Measurements from ENCODE around the gene COPG2. TPM values are rescaled to one million over a fixed set of nuclear protein-coding genes. Genes with fewer than 3 reads are reported as not detected.

The COPG2 gene
- total RNA-seq (2016; rRNA removed; fragmentation: Illumina TruSeq; extraction: Trizol) (17.7 and 27.7 TPM in 2 replicates), polyA plus RNA-seq (2011; rRNA removed) (12.6 and 14.1 TPM in 2 replicates), polyA minus RNA-seq (2011; rRNA and poly(A)+ RNA removed; ENCODE audit: low replicate concordance) (23.1 and 23.8 TPM in 2 replicates), Bru-seq, nascent RNA (percentile 47 among the genes with signal in this experiment), BruChase-seq, experiment 1, labeled RNA remaining after a 6-hour chase (percentile 46 among the genes with signal in this experiment), BruChase-seq, experiment 2, labeled RNA remaining after a 2-hour chase (percentile 44 among the genes with signal in this experiment)
- 1.5 and 2.1 TPM in 2 replicates for total RNA-seq (2016; cell fraction: cytosol; rRNA removed; fragmentation: Illumina TruSeq; extraction: Trizol; ENCODE audit: low read depth)
- 18.5 and 23.9 TPM in 2 replicates for total RNA-seq (2016; cell fraction: insoluble cytoplasmic fraction; rRNA removed; fragmentation: Illumina TruSeq; extraction: Trizol)
- 5.6 and 6.4 TPM in 2 replicates for total RNA-seq (2016; cell fraction: membrane; rRNA removed; fragmentation: Illumina TruSeq; extraction: Trizol)
- 16.1 and 17.2 TPM in 2 replicates for total RNA-seq (2016; cell fraction: nucleus; rRNA removed; fragmentation: Illumina TruSeq; extraction: Trizol)
- 9.8 and 13.2 TPM in 2 replicates for polyA plus RNA-seq (2011; cell fraction: cytosol; rRNA removed)
- 6.0 and 6.4 TPM in 2 replicates for polyA plus RNA-seq (2011; cell fraction: nucleus; rRNA removed)
- polyA plus RNA-seq (2012), result 11.9 and 13.8 TPM in 2 replicates
- polyA plus RNA-seq (2016; cell fraction: cytosol; fragmentation: Illumina TruSeq; extraction: Trizol; ENCODE audit: low read depth), result 1.4 and 1.5 TPM in 2 replicates
- 21.0 and 22.5 TPM in 2 replicates for polyA plus RNA-seq (2016; cell fraction: insoluble cytoplasmic fraction; fragmentation: Illumina TruSeq; extraction: Trizol; ENCODE audit: low read depth)
- 3.3 and 3.7 TPM in 2 replicates for polyA plus RNA-seq (2016; cell fraction: membrane; fragmentation: Illumina TruSeq; extraction: Trizol; ENCODE audit: low read depth)
- polyA plus RNA-seq (2016; cell fraction: nucleus; fragmentation: Illumina TruSeq; extraction: Trizol; ENCODE audit: insufficient read depth, low read depth), result 15.1 and 15.7 TPM in 2 replicates
- 15.2 and 17.4 TPM in 2 replicates for polyA minus RNA-seq (2011; cell fraction: cytosol; rRNA and poly(A)+ RNA removed)
- 15.8 and 18.9 TPM in 2 replicates for polyA minus RNA-seq (2011; cell fraction: nucleus; rRNA and poly(A)+ RNA removed)
- long read RNA-seq, experiment 1, partial matches to known transcripts, result 0 of 5 reads
- long read RNA-seq, experiment 1, other reads (novel, unspliced or antisense), result 2 of 5 reads
- long read RNA-seq, experiment 2, transcript COPG2-202 (24 exons, 3,134 nt), result major isoform, 8 of 18 reads
- long read RNA-seq, experiment 2, partial matches to known transcripts, result 6 of 18 reads
- long read RNA-seq, experiment 2, other reads (novel, unspliced or antisense), result 4 of 18 reads

DNA sequence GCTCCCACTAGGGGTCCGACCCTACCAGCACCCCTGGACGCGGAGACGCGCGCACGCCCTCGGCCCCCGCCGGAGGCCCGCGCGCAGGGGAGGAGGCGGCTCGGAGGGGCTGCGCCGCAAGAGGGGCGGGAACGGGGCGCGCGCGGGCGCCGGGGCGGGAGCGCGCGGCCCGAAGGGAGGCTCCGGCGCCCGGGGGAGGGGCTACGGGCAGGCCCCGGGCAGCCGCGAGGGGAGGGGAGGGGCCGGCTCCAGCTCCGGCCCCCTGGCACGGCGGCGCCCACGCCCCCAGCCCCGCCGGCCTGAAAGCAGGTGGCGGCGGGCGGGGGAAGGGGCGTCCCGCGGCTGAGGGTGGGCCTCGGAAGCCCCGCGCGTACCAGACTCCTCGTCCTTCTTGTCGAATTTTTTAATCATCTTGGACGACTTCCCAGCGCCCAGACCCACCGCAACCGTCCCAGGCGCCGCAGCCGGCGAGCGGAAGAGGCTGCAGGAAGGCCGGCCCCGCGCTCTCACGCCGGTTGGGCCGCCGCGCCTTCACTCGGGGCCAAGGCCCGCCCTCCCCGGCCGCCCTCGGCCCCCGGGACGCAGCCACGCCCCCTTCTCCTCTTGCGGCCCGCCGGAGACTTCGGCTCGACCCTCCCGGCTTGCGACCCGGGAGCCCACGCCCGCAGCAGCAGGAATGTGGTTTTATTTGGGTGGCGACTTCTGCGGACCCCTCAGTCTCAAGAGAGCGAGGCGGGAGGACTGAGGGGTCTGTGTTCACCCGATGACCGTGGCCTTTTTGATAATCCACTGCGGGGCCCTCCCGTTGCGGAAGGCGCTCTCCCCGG lies at the start of gene COPG2:
Gene COPG2 (minus strand): TSS at position 491 of the 827 bp plus-strand sequence. CDS start 80 bp downstream, at position 411.
- no peaks in the 10 kb centered on the region; the same call in 1 of the 2 replicates for H4K20me1 ChIP-seq (ENCODE audit: insufficient read depth, low read length)
- H3K9me3 ChIP-seq (ENCODE audit: low read length), result no peaks in the 10 kb centered on the region
- CTCF ChIA-PET (ENCODE audit: low intra/inter-chr PET ratio, low total read pairs), result no interaction called here
- ATAC-seq, result peak; percentile 99
- POLR2A ChIA-PET, result no interaction called here
- no peaks in the 10 kb centered on the region; a peak in 1 of 5 replicates for H3K27me3 ChIP-seq (ENCODE audit: control insufficient read depth in 1 of 2, insufficient read depth in 2 of 2, low read length in 2 of 2)
- H3K4me2 ChIP-seq (ENCODE audit: low read depth, low read length), result peak within 1 kb of the TSS; percentile 86
- peak within 1 kb of the TSS; percentile 71 for H3K9ac ChIP-seq (ENCODE audit: insufficient read depth, low read depth, low read length)
- WGBS (ENCODE audit: low lambda C conversion rate), result 0% methylated on average over 2 of the region's 103 CpGs
- H3K4me3 ChIP-seq (replicated peaks in 1 of 3; ENCODE audit: insufficient read depth in 1 of 3, low read depth in 2 of 3, low read length in 3 of 3), result peak within 1 kb of the TSS; percentile 76 to 89 (median 84)
- no peaks in the 10 kb centered on the region for H3K79me2 ChIP-seq (ENCODE audit: insufficient read depth, low read length)
- H3K4me1 ChIP-seq (ENCODE audit: insufficient read depth, low read length), result peaks cover 18% of the 10 kb centered on the region
- in situ Hi-C loops (cut with HindIII; ENCODE audit: extremely low pct_ligation_motif_present, low pct_unique_long_range_greater_than_20kb), result no loop called here
- peak within 1 kb of the TSS; percentile 68 for H3K27ac ChIP-seq (ENCODE audit: extremely low read length, insufficient read depth, low read length)
- peak within 1 kb of the TSS; percentile 80 for H2AFZ ChIP-seq (ENCODE audit: low read length)
- FAIRE-seq, result no peak
- intact Hi-C loops (cut with micrococcal nuclease; ENCODE audit: unreplicated experiment), result no loop called here
- no TSS peak for BruUV-seq (replicated peaks)
- DNase-seq (ENCODE audit: low spot score), result peak; percentile 69
- no peaks in the 10 kb centered on the region for H3K36me3 ChIP-seq (replicated peaks in 1 of 2; ENCODE audit: control insufficient read depth in 1 of 2, insufficient read depth in 2 of 2, low read length in 2 of 2)
- TF ChIP-seq STAG1 (CRISPR knock-in tag; IDR thresholded peaks at IDR 0.05), result no peak
- no peak for TF ChIP-seq ZNF121 (CRISPR knock-in tag; IDR thresholded peaks at IDR 0.05)
- TF ChIP-seq DR1 (CRISPR knock-in tag; IDR thresholded peaks at IDR 0.05), result no peak; the same call in 1 of the 2 replicates
- TF ChIP-seq RBM22 (optimal IDR thresholded peaks at IDR 0.05; ENCODE audit: low read length), result no peak
- TF ChIP-seq HNRNPUL1 (IDR thresholded peaks at IDR 0.05; ENCODE audit: low read depth, low read length), result no peak
- TF ChIP-seq SRSF9 (IDR thresholded peaks at IDR 0.05; ENCODE audit: borderline replicate concordance, insufficient read depth, low read depth, low read length, poor library complexity, severe bottlenecking), result no peak
- TF ChIP-seq ZNF136 (CRISPR knock-in tag; IDR thresholded peaks at IDR 0.05; ENCODE audit: low read depth), result 0 out of 2 replicates have a peak, but pooled peaks have one; percentile 40
- TF ChIP-seq PRDM15 (CRISPR knock-in tag; IDR thresholded peaks at IDR 0.05), result no peak
- TF ChIP-seq RELA (CRISPR knock-in tag; IDR thresholded peaks at IDR 0.05), result no peak
- no peak for TF ChIP-seq HMG20B (CRISPR knock-in tag; conservative IDR thresholded peaks at IDR 0.05)
- TF ChIP-seq GTF3A (CRISPR knock-in tag; conservative IDR thresholded peaks at IDR 0.05), result no peak
- peak; percentile 71; the same call in 1 of the 2 replicates for TF ChIP-seq ZNF563 (CRISPR knock-in tag; IDR thresholded peaks at IDR 0.05)
- TF ChIP-seq GABPB1 (CRISPR knock-in tag; IDR thresholded peaks at IDR 0.05), result peak; percentile 92
- no peak for TF ChIP-seq FLYWCH1 (CRISPR knock-in tag; IDR thresholded peaks at IDR 0.05)
- TF ChIP-seq TCF7L2 (IDR thresholded peaks at IDR 0.05; ENCODE audit: low read depth, low read length), result no peak
